ENCODE measurements around the gene NBPF14.
"Not testable (repeated sequence)": the region's sequence is repeated elsewhere in the genome, so short reads cannot be mapped to it uniquely, and the experiment has no call there.

DNA sequence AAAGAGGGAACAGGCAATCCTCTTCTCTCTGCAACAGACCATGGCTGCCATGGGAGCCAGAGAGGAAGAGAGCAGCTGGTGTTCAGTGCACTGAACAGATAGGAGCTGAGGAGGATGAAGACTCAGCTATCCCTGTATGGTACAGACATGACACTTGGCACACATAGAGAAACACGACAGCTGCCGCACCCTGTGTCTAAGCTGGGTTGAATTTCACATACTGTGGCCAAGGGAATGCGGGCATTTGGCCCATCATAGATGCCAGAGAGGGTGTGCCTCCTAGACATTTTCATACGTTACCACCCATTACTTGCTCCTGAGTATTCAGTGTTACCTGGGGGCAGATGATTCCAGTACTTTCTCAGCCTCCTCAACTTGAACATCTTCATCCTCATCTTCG is 4.7 kb downstream of the NBPF14 start:
- TF ChIP-seq RCOR1 (IDR thresholded peaks at IDR 0.05; ENCODE audit: low read depth, low read length), result not testable (repeated sequence)
- TF ChIP-seq, protein P1, sequence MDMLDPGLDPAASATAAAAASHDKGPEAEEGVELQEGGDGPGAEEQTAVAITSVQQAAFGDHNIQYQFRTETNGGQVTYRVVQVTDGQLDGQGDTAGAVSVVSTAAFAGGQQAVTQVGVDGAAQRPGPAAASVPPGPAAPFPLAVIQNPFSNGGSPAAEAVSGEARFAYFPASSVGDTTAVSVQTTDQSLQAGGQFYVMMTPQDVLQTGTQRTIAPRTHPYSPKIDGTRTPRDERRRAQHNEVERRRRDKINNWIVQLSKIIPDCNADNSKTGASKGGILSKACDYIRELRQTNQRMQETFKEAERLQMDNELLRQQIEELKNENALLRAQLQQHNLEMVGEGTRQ (IDR thresholded peaks at IDR 0.05), result not testable (repeated sequence)

Measured in A549 (cell line).